Putamen (tissue), 1 donor: ENCODE measurements around the gene HTATIP2.
"Not testable (repeated sequence)": the region's sequence is repeated elsewhere in the genome, so short reads cannot be mapped to it uniquely, and the experiment has no call there.

ENCODE experiments used
- DNase-seq: peaks from one replicate; pipeline ENCODE4 v3.0.0-alpha.2; 2016; ENCODE audit warnings: low spot score

Gene HTATIP2

DNA sequence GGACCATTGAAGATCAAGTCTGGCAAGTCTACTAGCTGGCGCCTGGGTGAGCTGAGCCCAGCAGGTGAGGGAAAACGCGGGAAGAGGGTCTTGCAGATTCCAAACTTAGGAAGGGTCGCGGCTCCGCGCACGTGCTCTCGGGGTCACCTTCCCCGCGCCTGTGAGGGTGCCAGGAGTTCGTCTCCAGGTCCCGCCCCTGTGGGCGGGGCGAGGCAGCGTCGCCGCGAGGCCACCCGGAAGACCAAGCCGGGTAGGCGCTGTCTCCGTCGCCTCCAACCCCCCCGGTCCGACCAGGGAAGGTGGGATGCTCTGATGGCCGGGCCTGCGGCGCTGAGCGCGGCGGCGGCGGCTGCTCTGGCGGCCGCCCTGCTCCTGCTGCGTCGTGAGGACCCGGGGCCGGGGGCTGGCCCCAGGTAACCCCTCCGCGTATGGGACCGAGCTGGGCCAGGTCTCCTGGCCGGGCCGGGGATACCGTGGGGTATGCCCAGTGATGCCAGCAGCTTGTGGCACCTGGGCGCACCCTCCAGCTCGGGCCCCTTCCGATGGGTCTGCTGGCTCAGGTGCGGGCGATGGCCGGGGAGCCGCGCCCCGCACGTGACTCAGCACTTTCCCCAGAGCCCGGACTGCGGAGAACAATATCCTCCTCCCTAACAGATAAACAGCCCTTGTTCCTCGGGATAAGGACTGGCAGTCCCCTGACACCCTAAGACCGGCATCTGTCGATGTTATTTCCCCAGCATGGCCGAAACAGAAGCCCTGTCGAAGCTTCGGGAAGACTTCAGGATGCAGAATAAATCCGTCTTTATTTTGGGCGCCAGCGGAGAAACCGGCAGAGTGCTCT, at the start of gene HTATIP2:
Gene HTATIP2, plus strand, starts transcription at position 215 of the 841 bp plus-strand sequence. Its CDS starts 524 bp downstream, at position 739.
- peak; percentile 68 for DNase-seq

DNA sequence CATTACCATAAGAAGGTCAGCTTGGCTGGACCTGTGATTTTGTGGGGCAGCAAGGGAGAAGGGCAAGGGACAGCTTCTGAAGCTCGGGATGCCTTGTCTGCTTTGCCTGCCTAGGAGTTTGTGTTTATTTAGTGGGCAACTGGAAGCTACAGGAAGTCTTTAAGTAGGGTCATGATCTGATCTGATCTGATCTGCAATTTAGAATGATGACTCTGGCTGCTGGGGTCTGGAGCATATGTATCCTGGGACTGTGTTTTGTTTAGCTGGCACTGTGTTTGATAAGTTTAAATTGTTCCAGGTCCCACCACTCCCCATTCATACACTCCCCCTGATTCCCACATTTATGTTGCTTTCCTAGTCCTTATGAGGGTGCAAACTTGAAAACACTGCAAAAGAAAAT, 47.7 kb upstream of the HTATIP2 start:
- DNase-seq: no peak

DNA sequence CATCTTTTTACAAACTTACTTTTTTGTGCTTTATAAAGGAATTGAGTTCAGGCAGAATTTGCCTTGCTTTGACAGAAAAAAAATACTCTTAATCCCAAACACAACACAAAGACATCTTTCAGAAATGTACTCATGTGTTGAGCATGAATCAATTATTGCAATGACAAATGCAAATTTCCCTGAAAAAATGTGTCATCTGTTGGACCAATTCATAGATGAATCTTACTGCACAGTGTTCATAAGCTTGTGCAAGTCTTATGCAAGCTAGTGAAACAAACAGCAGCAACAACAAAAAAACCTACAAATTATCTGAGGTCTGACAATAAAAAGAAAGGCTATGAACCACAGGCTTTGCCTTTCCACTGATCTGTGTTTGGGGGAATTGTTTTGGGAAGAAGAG, 42.3 kb upstream of the HTATIP2 start:
- DNase-seq: peak; percentile 35

DNA sequence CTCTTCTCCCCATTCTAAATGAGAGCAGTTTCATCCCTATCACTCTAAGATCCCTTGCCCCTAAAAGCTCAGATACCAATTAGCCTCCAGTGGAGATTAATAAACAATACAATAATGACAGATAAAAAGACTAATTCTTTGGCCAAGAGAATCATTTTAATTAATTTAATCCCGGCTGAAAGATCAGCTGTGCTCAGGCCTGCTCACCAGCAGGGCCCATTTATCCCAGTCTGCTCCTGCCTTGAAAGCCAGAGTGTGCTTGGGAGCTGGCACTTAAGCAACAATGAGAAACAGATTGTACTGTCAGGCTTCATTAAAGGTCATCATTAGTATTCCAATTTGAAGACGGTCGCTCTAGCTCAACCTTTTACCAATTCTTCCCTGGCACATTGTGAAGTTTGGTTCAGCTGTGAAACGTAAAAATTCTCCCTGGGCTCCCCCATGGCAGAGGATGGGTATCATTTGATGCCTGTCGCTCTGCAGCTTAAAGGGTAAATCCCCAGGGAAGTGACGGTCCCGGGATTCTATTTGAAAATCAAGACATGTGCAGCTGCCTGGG, 36.1 kb upstream of the HTATIP2 start:
- no peak for DNase-seq

DNA sequence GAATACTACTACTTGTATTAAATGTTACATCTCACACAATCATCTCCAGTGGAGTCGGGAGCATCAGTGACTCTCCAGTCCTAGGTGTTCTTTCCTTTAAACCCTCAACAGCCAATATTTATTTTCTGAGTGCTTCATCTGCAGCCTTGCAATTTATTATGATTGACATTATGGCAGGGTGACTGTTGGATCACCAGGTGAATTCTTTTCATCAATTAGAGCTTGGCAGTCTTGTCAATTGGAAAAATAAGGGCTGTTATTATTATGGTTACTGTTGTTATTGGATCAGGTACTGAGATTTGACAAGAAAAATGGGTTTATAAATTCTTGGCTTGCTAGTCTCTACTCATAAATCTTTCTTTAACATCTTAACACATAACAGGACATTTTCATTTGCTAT, 27.5 kb upstream of the HTATIP2 start:
- no peak for DNase-seq

DNA sequence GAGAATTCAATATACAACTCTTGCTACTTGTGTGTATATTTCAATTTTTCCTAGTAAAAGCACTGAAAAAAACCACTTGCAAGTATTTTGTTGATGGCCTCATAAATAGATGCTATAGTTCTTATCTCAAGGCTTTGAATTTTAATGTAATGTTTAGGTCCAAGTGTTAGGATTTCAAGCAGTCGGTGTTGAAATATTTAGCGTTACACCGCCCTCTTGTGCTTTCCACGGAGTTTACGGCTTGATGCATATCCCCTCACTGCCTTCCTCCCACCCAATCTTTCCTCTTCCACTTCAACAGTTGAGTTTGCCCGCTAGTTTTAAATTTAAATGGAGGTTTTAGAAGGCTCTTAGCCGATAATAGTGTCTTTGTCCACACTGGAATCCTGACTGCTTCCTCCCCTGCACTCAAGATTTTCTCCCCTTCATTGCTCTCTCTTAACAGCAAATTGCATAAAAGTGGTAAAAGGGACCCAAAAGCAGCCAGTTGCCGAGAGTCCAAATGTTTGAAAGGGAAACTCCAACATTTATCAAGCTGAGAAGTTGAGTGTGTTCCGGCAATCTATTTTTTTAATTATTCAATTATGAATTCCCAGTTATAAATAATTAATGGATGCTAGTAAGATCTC, 25.9 kb upstream of the HTATIP2 start:
- peak; percentile 61 for DNase-seq

DNA sequence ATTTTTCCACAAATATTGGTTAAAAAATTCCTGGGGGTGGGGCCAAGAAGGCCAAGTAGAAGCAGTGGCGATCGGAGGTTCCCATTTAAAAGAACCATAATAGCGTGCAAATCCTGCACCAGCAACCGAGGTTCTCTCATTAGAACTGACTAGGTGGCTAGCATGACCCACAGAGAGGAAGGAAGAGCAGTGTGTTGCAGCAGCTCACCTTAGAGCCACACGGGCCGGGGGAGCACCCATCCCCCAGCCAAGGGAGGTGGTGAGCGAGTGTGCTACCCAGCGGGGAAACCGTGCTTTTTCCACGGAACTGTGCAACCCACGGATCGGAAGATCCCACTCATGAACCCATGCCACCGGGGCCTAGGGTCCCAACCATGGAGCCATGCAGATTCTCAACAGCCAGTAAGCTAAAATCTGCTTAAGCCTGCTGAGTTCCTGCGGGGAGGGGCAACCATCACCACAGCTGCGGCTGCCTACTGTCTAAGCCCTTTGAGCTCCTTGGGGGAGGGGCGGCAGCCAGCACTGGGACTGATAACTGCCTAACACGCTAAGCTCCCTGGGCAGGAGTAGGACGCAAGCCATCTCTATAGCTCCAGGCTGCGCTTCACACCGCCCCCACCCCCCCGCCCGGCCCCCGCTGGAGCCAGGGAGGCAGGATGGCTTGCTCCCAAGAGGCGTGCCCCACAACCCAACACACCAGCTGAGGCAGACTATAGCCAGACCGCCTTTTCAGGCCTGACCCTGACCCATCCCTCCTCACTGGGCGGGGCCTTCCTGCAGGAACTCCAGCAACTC, 21.0 kb upstream of the HTATIP2 start:
- DNase-seq: no peak

DNA sequence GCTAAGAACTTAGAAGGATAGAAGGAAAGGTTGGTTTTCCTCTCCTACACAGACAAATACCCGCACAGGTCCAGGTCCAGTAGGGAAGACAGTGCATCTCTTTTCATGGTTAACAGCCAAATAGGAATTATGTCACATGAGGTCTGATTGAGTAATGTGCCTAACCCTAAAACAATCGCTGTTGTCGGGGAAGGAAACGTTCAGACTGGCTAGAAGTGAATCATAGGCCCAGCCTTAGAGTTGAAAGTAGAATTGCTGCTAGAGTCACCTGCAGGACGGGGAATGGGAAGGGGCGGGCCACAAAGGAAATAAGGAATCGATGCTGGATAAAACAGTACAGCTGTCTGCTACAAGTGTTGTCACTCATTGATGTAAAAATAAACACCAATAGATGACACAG, 12.4 kb upstream of the HTATIP2 start:
- no peak for DNase-seq

DNA sequence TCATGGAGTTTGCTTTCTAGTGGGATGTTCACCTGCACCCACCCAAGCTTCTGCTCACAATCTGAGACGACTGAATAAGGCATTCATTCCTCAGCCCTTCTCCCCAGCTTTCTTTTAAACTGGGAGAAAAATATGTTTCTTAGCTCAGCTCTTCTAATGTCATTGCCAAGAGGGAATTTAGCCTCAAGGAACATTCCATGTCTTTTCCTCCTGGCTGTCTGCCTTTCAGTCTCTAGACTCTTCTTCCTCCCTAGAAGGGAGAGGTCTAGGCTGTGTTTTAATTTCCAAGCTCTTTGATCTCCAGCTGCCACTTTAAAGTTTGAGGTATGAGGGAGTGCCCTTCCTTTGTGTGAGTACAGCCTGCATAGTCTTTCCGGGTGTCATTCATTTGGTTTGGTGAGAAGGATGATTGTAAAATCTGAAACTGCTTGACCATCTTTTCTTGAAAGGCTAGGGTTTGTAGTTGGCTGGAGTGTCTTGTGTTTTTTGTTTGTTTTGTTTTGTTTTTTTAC, 11.7 kb upstream of the HTATIP2 start:
- no peak for DNase-seq

DNA sequence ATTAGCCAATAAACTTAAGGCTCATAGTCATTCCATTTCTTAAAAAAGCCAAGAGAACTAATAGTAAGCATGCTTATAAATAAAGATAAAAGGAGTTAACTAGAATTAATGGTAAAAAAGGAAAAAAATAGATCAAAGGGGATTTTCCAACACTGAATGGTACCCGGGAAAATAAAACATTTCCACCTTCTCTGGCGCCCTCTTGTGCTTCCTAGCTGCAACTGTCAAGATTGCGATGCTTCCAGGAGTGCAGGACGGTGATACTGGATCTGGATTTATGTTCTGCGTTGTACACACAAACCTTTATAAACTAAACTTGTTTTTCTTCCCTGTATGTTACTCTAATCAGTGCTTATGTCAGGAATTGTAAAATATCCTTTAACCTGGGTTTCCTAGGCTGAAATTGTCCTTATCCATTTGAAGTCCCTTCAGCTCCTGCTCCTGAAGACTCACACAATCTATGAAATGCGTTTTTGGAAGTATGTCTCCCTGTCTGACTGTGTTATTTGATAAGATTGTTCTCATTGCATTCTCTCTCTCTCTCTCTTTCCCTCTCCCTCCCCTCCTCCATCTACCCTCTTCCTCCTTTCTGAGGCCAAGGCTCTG, 9.6 kb upstream of the HTATIP2 start:
- no peak for DNase-seq

DNA sequence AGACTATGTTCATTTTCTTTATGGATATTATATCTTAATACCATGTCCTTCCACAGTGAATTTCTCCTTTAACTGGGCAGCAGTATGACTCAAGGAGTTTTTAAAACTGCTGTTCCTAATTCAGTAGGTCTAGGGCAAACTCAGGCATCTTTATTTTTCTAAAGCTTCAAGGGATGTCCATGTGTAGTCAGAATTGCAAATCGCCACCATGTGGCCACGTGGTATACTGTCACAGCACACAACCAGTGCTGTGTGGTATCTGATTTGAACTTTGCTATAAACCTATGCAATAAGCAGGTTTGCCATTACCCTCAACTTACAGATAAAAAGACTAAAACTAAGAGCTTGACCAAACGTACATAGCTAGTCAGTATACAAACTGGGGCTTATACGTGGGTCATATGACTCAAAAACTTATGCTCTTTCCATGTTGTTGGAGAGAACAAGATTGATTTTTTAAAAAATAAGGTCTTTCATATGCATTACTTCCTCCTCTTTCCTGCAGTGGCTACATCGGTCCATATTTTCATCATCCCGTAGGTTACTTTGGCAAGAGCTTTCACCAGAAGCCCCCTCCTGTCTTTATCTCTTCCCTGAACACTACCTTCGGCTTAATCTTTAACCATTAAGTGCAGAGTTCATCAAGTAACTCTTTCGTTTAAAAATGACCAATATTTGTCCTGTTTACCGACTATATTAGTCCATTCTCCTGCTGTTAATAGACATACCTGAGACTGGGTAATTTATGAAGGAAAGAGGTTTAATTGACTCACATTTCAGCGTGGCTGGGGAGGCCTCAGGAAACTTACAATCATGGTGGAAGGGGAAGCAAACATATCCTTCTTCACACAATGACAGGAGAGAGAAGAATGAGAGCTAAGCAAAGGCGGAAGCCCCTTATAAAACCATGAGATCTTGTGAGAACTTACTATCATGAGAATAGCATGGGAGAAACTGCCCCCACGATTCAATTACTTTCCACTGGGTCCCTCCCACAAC, 8.0 kb upstream of the HTATIP2 start:
- no peak for DNase-seq

DNA sequence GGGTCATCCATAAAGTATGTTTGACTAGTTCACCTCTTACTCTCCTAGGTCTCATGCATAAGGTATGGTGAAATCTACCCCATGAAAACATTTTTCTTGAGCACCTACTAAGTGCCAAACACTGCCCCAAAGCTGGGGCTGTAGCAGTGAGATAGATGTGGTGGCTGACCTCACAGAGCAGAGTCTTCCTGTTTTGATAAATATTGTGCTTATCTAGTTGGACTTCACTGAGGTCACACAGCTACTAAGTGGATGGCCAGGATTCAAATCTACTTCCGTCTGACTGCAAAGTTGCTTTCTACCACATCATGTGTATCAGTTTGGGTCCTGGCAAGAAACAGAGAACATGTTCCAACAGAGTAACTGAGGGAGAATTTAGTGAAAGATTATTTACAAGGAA, 6.4 kb upstream of the HTATIP2 start:
- DNase-seq: no peak

DNA sequence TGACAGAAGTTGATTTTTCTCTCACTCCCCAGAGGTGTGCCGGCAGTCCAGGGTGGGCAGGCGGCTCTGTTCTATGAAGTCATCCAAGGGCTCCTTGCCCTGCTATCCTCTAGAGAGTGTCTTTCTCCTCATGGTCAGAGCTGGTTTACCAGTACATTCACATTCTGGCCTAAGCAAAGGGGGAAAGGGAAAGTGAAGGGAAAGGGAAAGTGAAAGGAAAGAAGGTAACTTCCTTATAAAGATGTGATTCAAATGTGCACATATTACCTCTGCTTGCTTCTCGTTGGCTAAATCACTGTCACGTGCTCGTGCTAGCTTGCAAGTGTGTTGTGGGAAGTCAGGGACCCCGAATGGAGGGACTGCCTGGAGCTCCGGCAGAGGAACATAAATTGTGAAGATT, 2.9 kb upstream of the HTATIP2 start:
- no peak for DNase-seq

DNA sequence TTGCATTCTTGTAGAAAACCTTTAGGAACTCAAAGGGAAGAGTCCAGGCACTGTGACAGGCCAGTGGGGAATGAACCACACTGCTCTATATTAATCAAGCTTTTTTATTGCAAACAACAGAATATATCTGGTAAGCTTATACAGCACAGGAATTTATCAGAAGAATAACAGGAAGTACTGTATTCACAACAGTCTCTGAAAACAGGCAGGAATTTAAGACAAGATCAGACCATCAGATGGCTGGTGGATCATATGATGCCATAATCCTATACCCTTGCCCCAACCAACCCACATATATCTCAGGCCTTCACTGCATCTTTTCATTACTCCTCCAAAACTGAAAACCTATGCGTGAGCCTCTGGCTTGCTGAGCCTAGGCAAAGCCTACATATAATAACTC, 1.0 kb upstream of the HTATIP2 start:
- DNase-seq: no peak

DNA sequence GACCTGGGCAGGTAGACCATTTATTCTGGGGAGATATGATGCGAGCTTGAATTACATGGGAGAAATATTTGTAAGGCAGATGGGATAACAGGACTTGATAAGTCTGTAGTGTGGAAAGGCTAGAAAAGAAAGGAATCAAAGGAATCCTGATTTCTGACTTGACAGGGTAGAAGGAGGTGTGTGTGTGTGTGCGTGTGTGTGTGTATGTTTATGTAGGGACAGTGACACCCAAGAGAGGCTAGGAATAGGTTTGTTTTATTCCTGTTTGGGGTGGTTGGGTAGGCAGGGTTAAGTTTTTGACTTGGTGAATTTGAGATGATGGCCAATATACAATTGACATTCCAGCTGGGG, 390 bp upstream of the HTATIP2 start:
- DNase-seq: no peak

DNA sequence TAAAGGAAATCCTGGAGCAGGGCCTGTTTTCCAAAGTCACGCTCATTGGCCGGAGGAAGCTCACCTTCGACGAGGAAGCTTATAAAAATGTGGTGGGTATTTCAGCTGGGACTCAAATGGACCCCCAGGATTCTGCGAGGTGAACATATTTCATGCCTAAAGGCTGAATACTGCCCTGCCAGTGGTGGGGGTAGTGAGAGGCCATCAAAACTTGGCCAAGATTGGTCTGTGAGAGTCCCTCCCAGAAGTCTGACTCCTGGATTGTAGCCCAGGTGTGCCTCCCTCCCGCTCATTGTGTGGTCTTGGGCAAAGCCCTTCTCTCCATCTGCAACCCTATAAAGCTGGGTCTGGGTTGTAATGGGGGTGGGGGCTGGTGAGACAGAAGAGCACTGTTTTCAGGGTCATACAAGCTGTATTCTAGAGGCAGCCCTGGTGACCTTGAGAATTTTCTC, 853 bp downstream of the HTATIP2 start:
- DNase-seq: no peak

DNA sequence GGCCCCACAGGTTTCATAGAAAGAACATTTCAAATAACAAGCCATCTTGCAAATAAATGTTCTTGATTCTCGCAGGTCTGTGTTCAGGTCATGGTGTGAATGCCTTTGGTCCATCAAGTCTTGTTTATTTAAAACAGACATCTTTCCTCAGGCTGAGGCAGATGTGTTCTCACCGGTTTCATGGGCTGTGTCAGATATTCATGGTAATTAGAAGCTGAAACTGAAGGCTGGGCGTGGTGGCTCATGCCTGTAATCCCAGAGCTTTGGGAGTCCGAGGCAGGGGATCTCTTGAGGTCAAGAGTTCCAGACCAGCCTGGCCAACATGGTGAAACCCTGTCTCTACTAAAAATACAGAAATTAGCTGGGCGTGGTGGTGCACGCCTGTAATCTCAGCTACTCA, 2.0 kb downstream of the HTATIP2 start:
- not testable (repeated sequence) for DNase-seq

DNA sequence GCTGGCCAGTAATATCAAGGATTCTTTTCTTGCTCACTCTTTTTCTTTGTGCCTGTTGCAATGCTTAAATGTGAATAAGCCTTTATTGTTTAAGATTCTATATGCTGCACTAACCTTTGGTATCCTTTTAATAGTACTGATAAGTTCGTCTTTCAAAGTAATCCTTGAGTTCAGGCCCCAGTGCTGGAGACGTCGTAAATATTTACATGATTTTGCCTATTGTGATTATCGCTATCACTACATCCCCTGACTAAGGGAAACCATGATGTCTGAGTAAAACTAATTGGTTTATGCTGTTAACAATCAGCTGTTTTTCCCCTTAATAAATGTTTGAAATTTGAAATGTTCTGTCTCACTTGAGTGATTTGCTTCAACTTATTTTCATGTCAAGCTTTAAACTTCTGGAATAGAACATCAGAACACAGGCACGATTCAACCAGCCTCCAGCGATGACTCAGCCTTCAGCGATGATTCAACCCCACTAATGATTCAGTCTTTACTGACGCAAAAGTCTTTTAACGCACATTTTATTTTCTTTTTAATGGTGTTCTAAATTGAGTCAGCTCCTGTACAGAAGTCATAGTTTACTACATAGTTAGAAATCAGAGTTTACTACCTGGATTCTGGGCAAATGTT, 3.9 kb downstream of the HTATIP2 start:
- peak; percentile 87 for DNase-seq

DNA sequence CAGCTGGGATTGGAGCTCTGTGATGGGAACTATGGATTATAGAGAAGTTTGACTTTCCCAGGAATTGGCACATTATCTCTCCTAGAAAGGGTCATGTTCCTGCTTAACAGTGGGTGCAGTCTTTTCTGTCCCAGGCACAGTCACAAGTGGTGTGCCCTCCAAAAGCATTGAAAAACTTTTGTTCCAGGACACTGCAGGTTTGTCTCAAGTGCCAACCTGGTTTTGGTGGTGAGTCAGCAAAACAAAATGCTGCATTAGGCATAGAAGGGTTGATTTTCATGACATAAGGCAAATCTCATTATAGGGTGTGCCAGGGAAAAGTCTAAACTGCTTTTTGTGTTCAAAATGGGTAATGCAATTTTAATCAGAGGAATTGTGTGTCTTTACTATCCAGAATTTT, 4.9 kb downstream of the HTATIP2 start:
- DNase-seq: no peak

DNA sequence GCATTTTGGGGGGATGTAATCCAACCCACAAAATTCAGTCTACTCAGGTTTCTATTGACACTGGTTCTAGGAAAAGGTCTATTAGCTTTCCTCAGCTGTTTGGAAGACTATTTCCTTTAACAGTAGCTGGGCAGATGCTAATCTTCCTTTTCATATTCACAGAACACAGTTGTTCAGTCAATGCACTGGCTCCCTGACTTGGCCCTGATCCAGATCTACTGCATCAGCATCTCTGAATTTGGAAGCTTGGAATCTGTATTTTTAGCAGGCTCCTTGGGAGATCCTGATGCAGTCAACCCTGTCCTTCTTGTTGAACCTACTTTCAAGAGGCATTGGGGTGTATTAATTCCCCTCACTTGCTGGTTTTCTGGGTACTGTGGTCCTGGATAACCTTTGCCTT, 6.3 kb downstream of the HTATIP2 start:
- no peak for DNase-seq
